H1 (cell line): ENCODE data around the gene CDC73. TPM values are rescaled to one million over a fixed set of nuclear protein-coding genes. Genes with fewer than 3 reads are reported as not detected.

Experiments
- EGR1 ChIP-seq: IDR thresholded peaks from 2 replicates; pipeline ENCODE4 v1.6.1; 2011; ENCODE audit warnings: low read depth, low read length, borderline replicate concordance
- HDAC2 ChIP-seq, 2 experiments: fragments of 300-600 bp in 1 of 2; sonication (generic) in 1 of 2; IDR thresholded peaks; 2 replicates each; pipeline ENCODE4 v1.6.1; 2011 to 2012; ENCODE audit warnings: low read depth in 2 of 2, low read length in 2 of 2, mild to moderate bottlenecking in 2 of 2, moderate library complexity in 2 of 2, borderline replicate concordance in 1 of 2, inconsistent platforms in 1 of 2
- MAFK ChIP-seq: IDR thresholded peaks from 2 replicates; pipeline ENCODE4 v1.6.1; 2012; ENCODE audit warnings: low read depth, mild to moderate bottlenecking, improper control_type of control experiment, low read length
- SIX5 ChIP-seq: IDR thresholded peaks from 2 replicates; pipeline ENCODE4 v1.6.1; 2011; ENCODE audit warnings: mild to moderate bottlenecking, low read depth, low read length
- SP4 ChIP-seq: IDR thresholded peaks from 2 replicates; pipeline ENCODE4 v1.6.1; 2012; ENCODE audit warnings: low read length, inconsistent platforms
- TBP ChIP-seq: IDR thresholded peaks from 2 replicates; pipeline ENCODE4 v1.6.1; 2011; ENCODE audit warnings: low read depth, low read length, improper control_type of control experiment
- polyA plus RNA-seq, 7 experiments: library from polyadenylated mRNA; depleted of rRNA in 3 of 7; stranded (reverse) in 5 of 7; unstranded in 2 of 7; fragments of >200 nt in 5 of 7; fragments of 200-250 nt in 2 of 7; gene quantifications; 1 replicate in 5 of 7; 2 replicates in 1 of 7; 4 replicates in 1 of 7; pipeline versions ENCODE4 v1.2.1 to v1.2.3, GENCODE V29; 2011 to 2013; ENCODE audit warnings: missing spikeins in 2 of 7, mixed read lengths in 2 of 7
- total RNA-seq: library from RNA; stranded (reverse); fragmentation: NEBNext Ultra II Directional; extraction: Animal tissue kit (Norgen Biotek cat#: 25700); gene quantifications from 2 replicates; pipeline ENCODE4 v1.2.1, GENCODE V29; 2021

CDC73 gene
- total and polyA plus RNA-seq, 2 of the 8 experiments (the other 6 are each of a cell fraction or from before 2014, with no cell fraction given) = 9.8 to 64.0 TPM

DNA sequence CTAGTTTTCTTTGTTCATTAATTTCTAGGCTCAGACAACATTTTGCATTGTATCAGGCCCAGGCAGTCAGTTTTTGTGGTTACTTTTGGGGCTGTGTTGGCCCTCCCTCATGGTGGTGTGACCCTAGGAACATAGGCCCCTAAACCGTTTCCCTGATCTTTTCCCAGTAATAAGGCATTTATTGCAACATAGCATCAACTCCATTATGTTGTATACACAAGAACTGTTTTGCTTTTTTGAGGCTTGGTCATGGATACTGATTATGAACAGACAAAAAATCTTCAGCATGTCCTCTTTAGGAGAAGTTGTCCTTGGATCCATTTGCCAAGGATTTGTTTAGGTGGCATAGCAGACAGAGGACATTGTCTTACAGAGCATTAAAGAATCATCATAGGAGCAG, 54.3 kb downstream of the CDC73 start (continued):
- TF ChIP-seq SIX5 (no peak), EGR1 (no peak), TBP (no peak), SP4 (no peak), HDAC2 (IDR thresholded peaks at IDR 0.05; ENCODE audit: borderline replicate concordance in 1 of 2, low read depth in 2 of 2, low read length in 2 of 2) (no peak), MAFK (no peak)
- TF ChIP-seq, all 59 proteins: peak for 0
